Measurements from ENCODE around the gene CLDN5.

- no peak for TF ChIP-seq TARDBP (IDR thresholded peaks at IDR 0.05)
- TF ChIP-seq SUZ12 (IDR thresholded peaks at IDR 0.05), result no peak
- TF ChIP-seq SP1 (IDR thresholded peaks at IDR 0.05), result no peak
- TF ChIP-seq ARNT (IDR thresholded peaks at IDR 0.05), result no peak
- TF ChIP-seq FOXK2 (IDR thresholded peaks at IDR 0.05), result no peak
- no peak for TF ChIP-seq FOXA1 (IDR thresholded peaks at IDR 0.05)
Measured at GRCh38 chr22:19501897-19502447, 22.2 kb downstream of the CLDN5 start.

Data from HEK293T (cell line).